HepG2 (cell line): ENCODE data around the gene ZNF740. TPM values are rescaled to one million over a fixed set of nuclear protein-coding genes. Genes with fewer than 3 reads are reported as not detected.

Source experiments
- ATF1 ChIP-seq: IDR thresholded peaks from 2 replicates; pipeline ENCODE4 v1.6.1; 2016; ENCODE audit warnings: mild to moderate bottlenecking, control low read depth
- FOXC1 ChIP-seq: sonication (generic); formaldehyde crosslinking; IDR thresholded peaks from 2 replicates; pipeline ENCODE4 v1.8.0; 2022; ENCODE audit warnings: mild to moderate bottlenecking, missing genetic modification reagents, borderline replicate concordance
- ZMYM3 ChIP-seq: sonication (generic); formaldehyde crosslinking; IDR thresholded peaks from 2 replicates; pipeline ENCODE4 v1.5.1; 2020; ENCODE audit warnings: mild to moderate bottlenecking, missing genetic modification reagents
- ZNF496 ChIP-seq: sonication (generic); formaldehyde crosslinking; IDR thresholded peaks from 2 replicates; pipeline ENCODE4 v1.8.1; 2023; ENCODE audit warnings: mild to moderate bottlenecking, moderate library complexity, missing genetic modification reagents; ENCODE audit not compliant: insufficient replicate concordance
- ZNF777 ChIP-seq: sonication (generic); formaldehyde crosslinking; IDR thresholded peaks from 2 replicates; pipeline ENCODE4 v1.4.0; 2020; ENCODE audit warnings: missing genetic modification reagents
- polyA plus RNA-seq, 8 experiments: library from polyadenylated mRNA; depleted of rRNA in 3 of 8; stranded (reverse) in 7 of 8; unstranded in 1 of 8; fragments of >200 nt; fragmentation: Illumina TruSeq in 4 of 8; extraction: Trizol in 4 of 8; gene quantifications; 2 replicates each; pipeline versions ENCODE4 v1.2.1 to v1.2.3, GENCODE V29; 2011 to 2016; ENCODE audit warnings: low read depth in 4 of 8, missing spikeins in 1 of 8, mixed read lengths in 1 of 8; ENCODE audit not compliant: insufficient read depth in 1 of 8
- total RNA-seq, 5 experiments: library from RNA; depleted of rRNA; stranded (reverse); fragments of >200 nt; fragmentation: Illumina TruSeq; extraction: Trizol; gene quantifications; 2 replicates each; pipeline ENCODE4 v1.2.3, GENCODE V29; 2016; ENCODE audit warnings: low read depth in 1 of 5
- TF ChIP-seq, protein P1 (sequence below): sonication (generic); formaldehyde crosslinking; IDR thresholded peaks from 2 replicates; pipeline ENCODE4 v1.9.0; 2022; ENCODE audit warnings: missing genetic modification reagents, mild to moderate bottlenecking, borderline replicate concordance
- TF ChIP-seq, protein P2 (sequence below): sonication (generic); formaldehyde crosslinking; IDR thresholded peaks from 2 replicates; pipeline ENCODE4 v1.5.1; 2020; ENCODE audit warnings: mild to moderate bottlenecking, missing genetic modification reagents, moderate library complexity
- TF ChIP-seq, protein P3 (sequence below): sonication (generic); formaldehyde crosslinking; IDR thresholded peaks from 2 replicates; pipeline ENCODE4 v1.4.0; 2020; ENCODE audit warnings: low read depth, mild to moderate bottlenecking, missing genetic modification reagents
- TF ChIP-seq, protein P4 (sequence below): sonication (generic); formaldehyde crosslinking; IDR thresholded peaks from 2 replicates; pipeline ENCODE4 v1.5.0; 2020; ENCODE audit warnings: mild to moderate bottlenecking, missing genetic modification reagents

The ZNF740 gene
- total and polyA plus RNA-seq, 2 of the 13 experiments (the other 11 are each of a cell fraction or from before 2014, with no cell fraction given), result 16.9 to 19.0 TPM

DNA sequence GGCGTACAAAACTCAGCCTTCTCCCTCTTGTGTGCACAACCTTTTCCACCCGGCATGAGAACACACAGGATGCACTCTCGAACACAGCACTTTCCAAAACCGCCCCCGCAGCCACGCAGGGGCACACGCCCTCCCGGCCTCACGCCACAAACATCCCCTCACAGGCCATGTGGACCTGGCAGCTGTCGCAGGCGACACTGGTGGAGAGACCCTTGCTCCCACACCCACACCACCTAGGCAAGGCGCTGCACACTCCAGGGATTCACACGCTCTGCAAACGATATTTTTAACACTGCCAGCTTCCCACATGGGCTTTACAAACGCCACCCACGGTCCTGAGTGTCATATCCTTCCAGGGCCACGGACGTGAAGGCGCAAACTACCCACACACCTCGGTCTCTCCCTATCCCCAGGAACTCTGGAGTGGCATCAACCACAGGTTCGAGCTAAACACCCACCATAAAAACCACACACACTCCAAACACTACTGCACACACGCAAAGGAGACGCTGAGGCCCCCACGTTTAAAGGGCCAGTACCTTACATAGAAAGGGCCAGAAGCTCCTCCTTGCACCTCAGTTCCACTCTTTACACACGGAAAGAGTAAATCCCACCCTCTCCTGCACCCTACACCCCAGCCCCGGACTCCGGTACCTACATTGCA lies 38.9 kb downstream of the ZNF740 start (continued):
- TF ChIP-seq, protein P1, sequence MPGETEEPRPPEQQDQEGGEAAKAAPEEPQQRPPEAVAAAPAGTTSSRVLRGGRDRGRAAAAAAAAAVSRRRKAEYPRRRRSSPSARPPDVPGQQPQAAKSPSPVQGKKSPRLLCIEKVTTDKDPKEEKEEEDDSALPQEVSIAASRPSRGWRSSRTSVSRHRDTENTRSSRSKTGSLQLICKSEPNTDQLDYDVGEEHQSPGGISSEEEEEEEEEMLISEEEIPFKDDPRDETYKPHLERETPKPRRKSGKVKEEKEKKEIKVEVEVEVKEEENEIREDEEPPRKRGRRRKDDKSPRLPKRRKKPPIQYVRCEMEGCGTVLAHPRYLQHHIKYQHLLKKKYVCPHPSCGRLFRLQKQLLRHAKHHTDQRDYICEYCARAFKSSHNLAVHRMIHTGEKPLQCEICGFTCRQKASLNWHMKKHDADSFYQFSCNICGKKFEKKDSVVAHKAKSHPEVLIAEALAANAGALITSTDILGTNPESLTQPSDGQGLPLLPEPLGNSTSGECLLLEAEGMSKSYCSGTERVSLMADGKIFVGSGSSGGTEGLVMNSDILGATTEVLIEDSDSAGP, result peak; percentile 98
- TF ChIP-seq FOXC1 (0 out of 2 replicates have a peak, but pooled peaks have one; percentile 29), ZMYM3 (CRISPR knock-in tag) (0 out of 2 replicates have a peak, but pooled peaks have one; percentile 21), ZNF496 (no peak), ATF1 (CRISPR knock-in tag) (no peak), ZNF777 (0 out of 2 replicates have a peak, but pooled peaks have one; percentile 36)
- TF ChIP-seq, protein P2, sequence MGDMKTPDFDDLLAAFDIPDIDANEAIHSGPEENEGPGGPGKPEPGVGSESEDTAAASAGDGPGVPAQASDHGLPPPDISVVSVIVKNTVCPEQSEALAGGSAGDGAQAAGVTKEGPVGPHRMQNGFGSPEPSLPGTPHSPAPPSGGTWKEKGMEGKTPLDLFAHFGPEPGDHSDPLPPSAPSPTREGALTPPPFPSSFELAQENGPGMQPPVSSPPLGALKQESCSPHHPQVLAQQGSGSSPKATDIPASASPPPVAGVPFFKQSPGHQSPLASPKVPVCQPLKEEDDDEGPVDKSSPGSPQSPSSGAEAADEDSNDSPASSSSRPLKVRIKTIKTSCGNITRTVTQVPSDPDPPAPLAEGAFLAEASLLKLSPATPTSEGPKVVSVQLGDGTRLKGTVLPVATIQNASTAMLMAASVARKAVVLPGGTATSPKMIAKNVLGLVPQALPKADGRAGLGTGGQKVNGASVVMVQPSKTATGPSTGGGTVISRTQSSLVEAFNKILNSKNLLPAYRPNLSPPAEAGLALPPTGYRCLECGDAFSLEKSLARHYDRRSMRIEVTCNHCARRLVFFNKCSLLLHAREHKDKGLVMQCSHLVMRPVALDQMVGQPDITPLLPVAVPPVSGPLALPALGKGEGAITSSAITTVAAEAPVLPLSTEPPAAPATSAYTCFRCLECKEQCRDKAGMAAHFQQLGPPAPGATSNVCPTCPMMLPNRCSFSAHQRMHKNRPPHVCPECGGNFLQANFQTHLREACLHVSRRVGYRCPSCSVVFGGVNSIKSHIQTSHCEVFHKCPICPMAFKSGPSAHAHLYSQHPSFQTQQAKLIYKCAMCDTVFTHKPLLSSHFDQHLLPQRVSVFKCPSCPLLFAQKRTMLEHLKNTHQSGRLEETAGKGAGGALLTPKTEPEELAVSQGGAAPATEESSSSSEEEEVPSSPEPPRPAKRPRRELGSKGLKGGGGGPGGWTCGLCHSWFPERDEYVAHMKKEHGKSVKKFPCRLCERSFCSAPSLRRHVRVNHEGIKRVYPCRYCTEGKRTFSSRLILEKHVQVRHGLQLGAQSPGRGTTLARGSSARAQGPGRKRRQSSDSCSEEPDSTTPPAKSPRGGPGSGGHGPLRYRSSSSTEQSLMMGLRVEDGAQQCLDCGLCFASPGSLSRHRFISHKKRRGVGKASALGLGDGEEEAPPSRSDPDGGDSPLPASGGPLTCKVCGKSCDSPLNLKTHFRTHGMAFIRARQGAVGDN (CRISPR knock-in tag), result peak; percentile 42
- TF ChIP-seq, protein P3, sequence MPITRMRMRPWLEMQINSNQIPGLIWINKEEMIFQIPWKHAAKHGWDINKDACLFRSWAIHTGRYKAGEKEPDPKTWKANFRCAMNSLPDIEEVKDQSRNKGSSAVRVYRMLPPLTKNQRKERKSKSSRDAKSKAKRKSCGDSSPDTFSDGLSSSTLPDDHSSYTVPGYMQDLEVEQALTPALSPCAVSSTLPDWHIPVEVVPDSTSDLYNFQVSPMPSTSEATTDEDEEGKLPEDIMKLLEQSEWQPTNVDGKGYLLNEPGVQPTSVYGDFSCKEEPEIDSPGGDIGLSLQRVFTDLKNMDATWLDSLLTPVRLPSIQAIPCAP (CRISPR knock-in tag), result no peak
- TF ChIP-seq, protein P4, sequence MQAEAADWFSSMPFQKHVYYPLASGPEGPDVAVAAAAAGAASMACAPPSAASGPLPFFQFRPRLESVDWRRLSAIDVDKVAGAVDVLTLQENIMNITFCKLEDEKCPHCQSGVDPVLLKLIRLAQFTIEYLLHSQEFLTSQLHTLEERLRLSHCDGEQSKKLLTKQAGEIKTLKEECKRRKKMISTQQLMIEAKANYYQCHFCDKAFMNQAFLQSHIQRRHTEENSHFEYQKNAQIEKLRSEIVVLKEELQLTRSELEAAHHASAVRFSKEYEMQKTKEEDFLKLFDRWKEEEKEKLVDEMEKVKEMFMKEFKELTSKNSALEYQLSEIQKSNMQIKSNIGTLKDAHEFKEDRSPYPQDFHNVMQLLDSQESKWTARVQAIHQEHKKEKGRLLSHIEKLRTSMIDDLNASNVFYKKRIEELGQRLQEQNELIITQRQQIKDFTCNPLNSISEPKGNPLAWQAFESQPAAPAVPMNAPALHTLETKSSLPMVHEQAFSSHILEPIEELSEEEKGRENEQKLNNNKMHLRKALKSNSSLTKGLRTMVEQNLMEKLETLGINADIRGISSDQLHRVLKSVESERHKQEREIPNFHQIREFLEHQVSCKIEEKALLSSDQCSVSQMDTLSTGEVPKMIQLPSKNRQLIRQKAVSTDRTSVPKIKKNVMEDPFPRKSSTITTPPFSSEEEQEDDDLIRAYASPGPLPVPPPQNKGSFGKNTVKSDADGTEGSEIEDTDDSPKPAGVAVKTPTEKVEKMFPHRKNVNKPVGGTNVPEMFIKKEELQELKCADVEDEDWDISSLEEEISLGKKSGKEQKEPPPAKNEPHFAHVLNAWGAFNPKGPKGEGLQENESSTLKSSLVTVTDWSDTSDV (CRISPR knock-in tag), result peak; percentile 52; the same call in 1 of the 2 replicates
